CD14-positive monocyte (primary cell): ENCODE measurements around the gene PI4K2B. TPM values are rescaled to one million over a fixed set of nuclear protein-coding genes. Genes with fewer than 3 reads are reported as not detected.
"Not testable (repeated sequence)": the region's sequence is repeated elsewhere in the genome, so short reads cannot be mapped to it uniquely, and the experiment has no call there.

Source experiments
- DNase-seq, 3 donors: peaks; one replicate each; pipeline ENCODE4 v3.0.0-alpha.2; 2011 to 2022
- H2AFZ ChIP-seq: 2 replicates; pipeline ENCODE4 v1.6.0; 2012; ENCODE audit warnings: mild to moderate bottlenecking, low read depth, low read length, inconsistent platforms; ENCODE audit not compliant: insufficient read depth, poor library complexity, severe bottlenecking
- H3K27ac ChIP-seq, 2 donors: 1 replicate in 1 of 2; 2 replicates in 1 of 2; pipeline ENCODE4 v1.5.1; 2012 to 2013; ENCODE audit warnings: low read length in 2 of 2, control low read depth in 1 of 2, inconsistent platforms in 1 of 2, low read depth in 1 of 2, mild to moderate bottlenecking in 1 of 2
- H3K27me3 ChIP-seq, 2 donors: one replicate each; pipeline versions ENCODE4 v1.6.0 to v1.6.1; 2011 to 2013; ENCODE audit warnings: low read length in 2 of 2; ENCODE audit not compliant: control insufficient read depth in 2 of 2, insufficient read depth in 2 of 2
- H3K36me3 ChIP-seq, 2 donors: replicated peaks in 1 of 2; 1 replicate in 1 of 2; 2 replicates in 1 of 2; pipeline versions ENCODE4 v1.5.1 to v1.6.1; 2012 to 2013; ENCODE audit warnings: low read length in 2 of 2, control low read depth in 1 of 2, inconsistent platforms in 1 of 2, mild to moderate bottlenecking in 1 of 2; ENCODE audit not compliant: insufficient read depth in 2 of 2, control insufficient read depth in 1 of 2
- H3K4me1 ChIP-seq, 2 donors: 1 replicate in 1 of 2; 2 replicates in 1 of 2; pipeline versions ENCODE4 v1.5.1 to v1.6.1; 2012 to 2013; ENCODE audit warnings: low read length in 2 of 2, control low read depth in 1 of 2, inconsistent platforms in 1 of 2, mild to moderate bottlenecking in 1 of 2, moderate library complexity in 1 of 2; ENCODE audit not compliant: insufficient read depth in 2 of 2, control insufficient read depth in 1 of 2
- H3K4me2 ChIP-seq: replicated peaks from 2 replicates; pipeline ENCODE3; 2012; ENCODE audit warnings: low read length, moderate library complexity, mild to moderate bottlenecking; ENCODE audit not compliant: poor library complexity, severe bottlenecking; ENCODE audit errors: extremely low read depth
- H3K4me3 ChIP-seq, 3 experiments: fragments of 200-600 bp in 1 of 3; sonication (generic) in 1 of 3; replicated peaks in 1 of 3; 1 replicate in 2 of 3; 2 replicates in 1 of 3; pipeline ENCODE4 v1.5.1; 2011 to 2013; ENCODE audit warnings: low read length in 3 of 3, mild to moderate bottlenecking in 3 of 3, control low read depth in 2 of 3, low read depth in 2 of 3, inconsistent platforms in 1 of 3, moderate library complexity in 1 of 3
- H3K79me2 ChIP-seq: 2 replicates; pipeline ENCODE4 v1.6.0; 2012; ENCODE audit warnings: mild to moderate bottlenecking, control low read depth, inconsistent platforms, low read length, moderate library complexity; ENCODE audit not compliant: insufficient read depth
- H3K9ac ChIP-seq: 2 replicates; pipeline ENCODE4 v1.6.0; 2017; ENCODE audit warnings: low read length, mild to moderate bottlenecking; ENCODE audit not compliant: insufficient read depth, poor library complexity, severe bottlenecking
- H3K9me3 ChIP-seq, 2 donors: replicated peaks in 1 of 2; 1 replicate in 1 of 2; 2 replicates in 1 of 2; pipeline versions ENCODE4 v1.5.1 to v1.6.1; 2012 to 2013; ENCODE audit warnings: low read length in 2 of 2, control low read depth in 1 of 2; ENCODE audit not compliant: control insufficient read depth in 1 of 2, insufficient read depth in 1 of 2
- H4K20me1 ChIP-seq: 2 replicates; pipeline ENCODE4 v1.6.0; 2012; ENCODE audit warnings: mild to moderate bottlenecking, low read length, control low read depth, moderate library complexity; ENCODE audit not compliant: insufficient read depth
- H3K27ac Mint-ChIP-seq, 7 donors: one replicate each; pipeline ENCODE4 v1.8.0; 2020; ENCODE audit warnings: mild to moderate bottlenecking in 7 of 7, mixed read lengths in 7 of 7, moderate library complexity in 6 of 7, inconsistent platforms in 2 of 7
- H3K27me3 Mint-ChIP-seq, 3 donors: one replicate each; pipeline ENCODE4 v1.8.0; 2021 to 2022; ENCODE audit warnings: low read depth in 3 of 3, mild to moderate bottlenecking in 3 of 3, mixed read lengths in 3 of 3, moderate library complexity in 3 of 3, inconsistent platforms in 1 of 3
- H3K36me3 Mint-ChIP-seq, 2 donors: one replicate each; pipeline ENCODE4 v1.8.0; 2020; ENCODE audit warnings: mixed read lengths in 2 of 2, inconsistent platforms in 1 of 2, mild to moderate bottlenecking in 1 of 2
- H3K4me1 Mint-ChIP-seq: one replicate; pipeline ENCODE4 v1.8.0; 2020; ENCODE audit warnings: mild to moderate bottlenecking, mixed read lengths
- H3K4me3 Mint-ChIP-seq, 2 donors: one replicate each; pipeline ENCODE4 v1.8.0; 2020; ENCODE audit warnings: mild to moderate bottlenecking in 2 of 2, mixed read lengths in 2 of 2, moderate library complexity in 1 of 2
- H3K9me3 Mint-ChIP-seq, 7 donors: one replicate each; pipeline ENCODE4 v1.8.0; 2020 to 2022; ENCODE audit warnings: mixed read lengths in 7 of 7, mild to moderate bottlenecking in 6 of 7, moderate library complexity in 6 of 7, inconsistent platforms in 2 of 7
- CTCF ChIP-seq: fragments of 200-600 bp; IDR thresholded peaks from one replicate; pipeline ENCODE4 v1.8.0; 2022; ENCODE audit warnings: antibody characterized with exemption, mild to moderate bottlenecking
- WGBS: methylation state at CpG from one replicate; pipeline ENCODE4 v1.1.5; 2013; ENCODE audit warnings: missing lambda C conversion rate; ENCODE audit not compliant: insufficient coverage; 5-methylcytosine and 5-hydroxymethylcytosine counted together
- intact Hi-C, 2 donors: fragments of 100-400 bp; cut with micrococcal nuclease; formaldehyde crosslinking; loops; one replicate each; pipeline versions ENCODE4 v1.15.0 to v1.15.1; 2023
- polyA plus RNA-seq, 3 donors: library from polyadenylated mRNA; depleted of rRNA in 1 of 3; unstranded in 2 of 3; stranded (reverse) in 1 of 3; fragments of 300-500 nt in 2 of 3; fragments of >200 nt in 1 of 3; fragmentation: Illumina TruSeq in 2 of 3; gene quantifications; 1 replicate in 2 of 3; 2 replicates in 1 of 3; pipeline ENCODE4 v1.2.3, GENCODE V29; 2012 to 2021

The PI4K2B gene
- polyA plus RNA-seq, 3 donors, result 3.0 to 8.5 (median 7.4) TPM

GRCh38 chr4:25245181-25245580 lies 11.3 kb downstream of the PI4K2B start:
- peaks cover 47% of the 10 kb centered on the region for H3K79me2 ChIP-seq
- no peak overlapping the region for H3K27ac ChIP-seq
- WGBS, result over 99% methylated on average over 10 of the region's 10 CpGs
- Mint-ChIP-seq H3K4me1 (peaks cover 30% of the 10 kb centered on the region), H3K27ac (peak overlapping the region in 1 of 7 donors; percentile 63), H3K9me3 (peaks cover 17 to 31% (median 20%) of the 10 kb centered on the region in 7 donors), H3K27me3 (no peaks in the 10 kb centered on the region), H3K4me3 (no peak overlapping the region), H3K36me3 (peaks cover 19 to 31% of the 10 kb centered on the region in 2 donors)
- H3K9me3 ChIP-seq, result peaks cover 6 to 12% of the 10 kb centered on the region in 2 donors
- H3K4me1 ChIP-seq, result peaks cover 17 to 18% of the 10 kb centered on the region in 2 donors
- H3K36me3 ChIP-seq, result no peaks in the 10 kb centered on the region
- H2AFZ ChIP-seq, result no peak overlapping the region
- TF ChIP-seq CTCF, result no peak
- intact Hi-C loops, result loop anchor here in 1 of 2 donors (10.0 kb wide), 1 partner anchor 70 kb away; the partner anchor contains the start of gene ZCCHC4
- H3K4me3 ChIP-seq, result no peak overlapping the region
- H4K20me1 ChIP-seq, result peaks cover 9% of the 10 kb centered on the region
- H3K27me3 ChIP-seq, result no peaks in the 10 kb centered on the region
- no peak for DNase-seq
- no peak overlapping the region for H3K4me2 ChIP-seq
- no peak overlapping the region for H3K9ac ChIP-seq

- no peak overlapping the region for H2AFZ ChIP-seq
- H3K9me3 ChIP-seq, result peaks cover 6 to 12% of the 10 kb centered on the region in 2 donors
- Mint-ChIP-seq H3K9me3 (peaks cover 17 to 31% (median 20%) of the 10 kb centered on the region in 7 donors), H3K4me1 (peaks cover 15% of the 10 kb centered on the region), H3K27me3 (no peaks in the 10 kb centered on the region), H3K4me3 (no peak overlapping the region), H3K27ac (peak overlapping the region in 1 of 7 donors; percentile 53), H3K36me3 (peaks cover 19 to 31% of the 10 kb centered on the region in 2 donors)
- no peaks in the 10 kb centered on the region for H3K27me3 ChIP-seq
- TF ChIP-seq CTCF, result no peak
- DNase-seq, result no peak
- H3K36me3 ChIP-seq, result no peaks in the 10 kb centered on the region
- 97% methylated on average over 17 of the region's 22 CpGs for WGBS
- peaks cover 14% of the 10 kb centered on the region for H4K20me1 ChIP-seq
- no peak overlapping the region for H3K4me3 ChIP-seq
- H3K4me2 ChIP-seq, result no peak overlapping the region
- no peak overlapping the region for H3K9ac ChIP-seq
- peaks cover 61% of the 10 kb centered on the region for H3K79me2 ChIP-seq
- H3K4me1 ChIP-seq, result peaks cover 6% of the 10 kb centered on the region in 2 donors
- intact Hi-C loops, result loop anchor here in 1 of 2 donors (10.0 kb wide), 1 partner anchor 68 kb away; the partner anchor contains the start of gene ZCCHC4
- no peak overlapping the region for H3K27ac ChIP-seq
Observed at GRCh38 chr4:25246680-25247611, 13.1 kb downstream of the PI4K2B start.

- intact Hi-C loops, result loop anchor here in 1 of 2 donors (10.0 kb wide), 1 partner anchor 66 kb away; the partner anchor contains the start of gene ZCCHC4
- Mint-ChIP-seq H3K4me1 (peaks cover 16% of the 10 kb centered on the region), H3K9me3 (peaks cover 14 to 25% (median 18%) of the 10 kb centered on the region in 7 donors), H3K36me3 (peaks cover 15 to 27% of the 10 kb centered on the region in 2 donors)
- not testable (repeated sequence) for H3K4me2 ChIP-seq, DNase-seq, H3K9ac ChIP-seq, H3K27me3 Mint-ChIP-seq, H3K36me3 ChIP-seq, H2AFZ ChIP-seq, H3K27me3 ChIP-seq, H3K4me3 ChIP-seq, H3K27ac ChIP-seq, H3K27ac Mint-ChIP-seq, H3K4me3 Mint-ChIP-seq, H3K4me1 ChIP-seq
- no CpG with 5 or more reads among the region's 6 CpGs for WGBS
- Histone ChIP-seq H3K9me3 (peaks cover 6 to 12% of the 10 kb centered on the region in 2 donors), H3K79me2 (peaks cover 72% of the 10 kb centered on the region), H4K20me1 (peaks cover 14% of the 10 kb centered on the region)
Observed at GRCh38 chr4:25248875-25249274, 15.0 kb downstream of the PI4K2B start.
